K562 (cell line): ENCODE measurements around the gene ASPRV1. TPM values are rescaled to one million over a fixed set of nuclear protein-coding genes. Genes with fewer than 3 reads are reported as not detected.

Experiments used
- ARID4B ChIP-seq: sonication (generic); formaldehyde crosslinking; IDR thresholded peaks from 2 replicates; pipeline ENCODE4 v1.8.0; 2022; ENCODE audit warnings: mild to moderate bottlenecking, missing genetic modification reagents
- CTCF ChIP-seq, 3 experiments: IDR thresholded peaks in 2 of 3; conservative IDR thresholded peaks in 1 of 3; 2 replicates each; pipeline ENCODE4 v1.5.1; 2011 to 2012; ENCODE audit warnings: low read length in 3 of 3, mild to moderate bottlenecking in 3 of 3, control low read depth in 2 of 3, improper control_type of control experiment in 1 of 3, inconsistent platforms in 1 of 3, low read depth in 1 of 3, mixed read lengths in 1 of 3, moderate library complexity in 1 of 3; ENCODE audit not compliant: insufficient read depth in 2 of 3
- KDM5B ChIP-seq: fragments of 200-600 bp; sonication (generic); IDR thresholded peaks from 2 replicates; pipeline ENCODE4 v1.6.1; 2012; ENCODE audit warnings: low read depth, mild to moderate bottlenecking, moderate library complexity, low read length, control low read depth, inconsistent platforms; ENCODE audit not compliant: insufficient replicate concordance
- NFE2L1 ChIP-seq: fragments of 450-650 bp; IDR thresholded peaks from 2 replicates; pipeline ENCODE4 v1.6.1; 2016; ENCODE audit warnings: missing genetic modification characterization, low read depth, mild to moderate bottlenecking, missing compliant biosample characterization, moderate library complexity, borderline replicate concordance
- PHTF2 ChIP-seq: fragments of 250-450 bp; sonication (Bioruptor Pico); IDR thresholded peaks from 2 replicates; pipeline ENCODE4 v1.5.0; 2021; ENCODE audit warnings: mild to moderate bottlenecking
- RAD21 ChIP-seq, 2 experiments: fragments of 250-450 bp in 1 of 2; fragments of 450-650 bp in 1 of 2; sonication (Bioruptor Pico) in 1 of 2; formaldehyde crosslinking in 1 of 2; IDR thresholded peaks in 1 of 2; conservative IDR thresholded peaks in 1 of 2; 2 replicates each; pipeline versions ENCODE4 v1.4.0 to v1.8.0; 2020 to 2022; ENCODE audit warnings: mild to moderate bottlenecking in 2 of 2, moderate library complexity in 1 of 2
- SIN3B ChIP-seq: fragments of 450-650 bp; IDR thresholded peaks from 2 replicates; pipeline ENCODE4 v1.6.1; 2017; ENCODE audit warnings: low read depth, mild to moderate bottlenecking, moderate library complexity
- U2AF2 ChIP-seq: fragments of 200-400 bp; formaldehyde crosslinking; optimal IDR thresholded peaks from 2 replicates; pipeline ENCODE3; 2017; ENCODE audit warnings: low read depth, mild to moderate bottlenecking, low read length
- polyA plus RNA-seq, 8 experiments: library from polyadenylated mRNA; depleted of rRNA in 4 of 8; stranded (reverse) in 5 of 8; unstranded in 3 of 8; fragments of >200 nt; fragmentation: Nextera tagmentation in 2 of 8; fragmentation: Illumina TruSeq in 1 of 8; extraction: Ambion mirVana in 2 of 8; extraction: Trizol in 1 of 8; gene quantifications; 2 replicates each; pipeline versions ENCODE4 v1.2.1 to v1.2.3, GENCODE V29; 2011 to 2014; ENCODE audit warnings: inconsistent platforms in 1 of 8, missing spikeins in 1 of 8
- total RNA-seq, 7 experiments: library from RNA; depleted of rRNA in 6 of 7; stranded (reverse); fragments of >200 nt in 6 of 7; fragmentation: Illumina TruSeq in 2 of 7; extraction: Trizol in 2 of 7; gene quantifications; 2 replicates each; pipeline versions ENCODE4 v1.2.1 to v1.2.3, GENCODE V29; 2011 to 2021; ENCODE audit warnings: low replicate concordance in 1 of 7

ASPRV1 gene
- total and polyA plus RNA-seq, 9 of the 15 experiments (the other 6 are each of a cell fraction or from before 2014, with no cell fraction given): 0.17 to 0.72 (median 0.47) TPM; not detected in 1

- no peak for TF ChIP-seq U2AF2
- TF ChIP-seq NFE2L1: no peak
- TF ChIP-seq SIN3B: peak; percentile 72
- TF ChIP-seq PHTF2 (CRISPR knock-in tag): 0 out of 2 replicates have a peak, but pooled peaks have one; percentile 31
- peak; percentile 51 for TF ChIP-seq ARID4B (CRISPR knock-in tag)
- no peak for TF ChIP-seq CTCF (IDR thresholded peaks at IDR 0.05 in 2 of 3, conservative IDR thresholded peaks at IDR 0.05 in 1 of 3; ENCODE audit: insufficient read depth in 2 of 3, low read depth in 1 of 3, low read length in 3 of 3)
- TF ChIP-seq RAD21 (CRISPR knock-in tag; conservative IDR thresholded peaks at IDR 0.05 in 1 of 2, IDR thresholded peaks at IDR 0.05 in 1 of 2): peak; percentile 21; a peak in 3 of 4 replicates
- TF ChIP-seq KDM5B: peak; percentile 70
Measured at GRCh38 chr2:69914950-69915945, 46.2 kb downstream of the ASPRV1 start, which contains the start of gene MXD1 (continued).
